ENCODE measurements around the gene EPS8L1.

EPS8L1 gene

DNA sequence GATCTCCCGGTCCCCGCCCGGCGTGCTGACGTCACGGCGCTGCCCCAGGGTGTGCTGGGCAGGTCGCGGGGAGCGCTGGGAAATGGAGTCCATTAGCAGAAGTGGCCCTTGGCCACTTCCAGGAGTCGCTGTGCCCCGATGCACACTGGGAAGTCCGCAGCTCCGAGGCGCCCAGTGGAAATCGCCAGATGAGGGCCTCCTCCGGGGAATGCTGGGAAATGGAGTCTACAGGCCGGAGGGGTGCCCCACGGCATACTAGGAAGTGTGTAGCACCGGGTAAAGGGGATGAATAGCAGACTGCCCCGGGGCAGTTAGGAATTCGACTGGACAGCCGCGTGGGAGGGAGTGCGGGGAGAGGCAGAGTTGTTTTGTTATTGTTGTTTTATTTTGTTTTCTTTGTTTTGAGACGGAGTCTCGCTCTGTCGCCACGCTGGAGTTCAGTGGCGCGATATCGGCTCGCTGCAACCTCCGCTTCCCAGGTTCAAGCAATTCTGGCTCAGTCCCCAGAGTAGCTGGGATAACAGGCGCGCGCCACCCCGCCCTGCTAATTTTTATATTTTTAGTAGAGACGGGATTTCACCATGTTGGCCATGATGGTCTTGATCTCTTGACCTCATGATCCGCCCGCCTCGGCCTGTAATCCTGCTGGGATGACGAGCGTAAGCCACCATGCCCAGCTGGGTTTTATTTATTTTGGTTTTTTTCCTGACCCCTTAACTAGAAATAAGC, 42.2 kb downstream of the EPS8L1 start:
- peak; percentile 97 for DNase-seq

DNA sequence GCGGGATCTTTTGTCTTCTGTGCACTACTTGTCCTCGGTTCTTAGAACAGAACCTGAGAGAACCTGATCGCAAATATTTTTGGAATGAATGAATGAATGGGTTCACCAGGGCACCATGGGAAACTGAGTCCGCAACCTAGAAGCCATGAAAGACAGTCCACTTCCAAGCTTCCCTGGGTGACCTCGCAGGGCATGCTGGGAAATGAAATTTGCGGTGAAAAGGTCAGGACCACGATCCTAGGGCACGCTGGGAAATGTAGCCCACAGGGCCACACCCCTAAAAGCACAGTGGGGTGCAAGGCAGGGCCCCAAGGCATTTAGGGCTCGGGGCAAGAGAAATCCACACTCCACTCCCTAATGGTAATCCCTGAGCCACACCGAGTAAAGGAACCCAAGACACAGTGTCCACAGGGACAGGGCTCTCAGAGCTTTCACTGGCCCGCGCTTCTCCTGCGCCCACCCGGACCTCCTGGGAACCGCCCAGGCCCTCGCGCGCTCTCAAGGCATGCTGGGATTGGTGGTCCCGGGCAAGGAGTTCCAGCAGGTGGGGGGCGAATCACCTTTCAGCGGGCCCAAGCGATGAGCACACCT, 42.8 kb downstream of the EPS8L1 start:
- DNase-seq = no peak

DNA sequence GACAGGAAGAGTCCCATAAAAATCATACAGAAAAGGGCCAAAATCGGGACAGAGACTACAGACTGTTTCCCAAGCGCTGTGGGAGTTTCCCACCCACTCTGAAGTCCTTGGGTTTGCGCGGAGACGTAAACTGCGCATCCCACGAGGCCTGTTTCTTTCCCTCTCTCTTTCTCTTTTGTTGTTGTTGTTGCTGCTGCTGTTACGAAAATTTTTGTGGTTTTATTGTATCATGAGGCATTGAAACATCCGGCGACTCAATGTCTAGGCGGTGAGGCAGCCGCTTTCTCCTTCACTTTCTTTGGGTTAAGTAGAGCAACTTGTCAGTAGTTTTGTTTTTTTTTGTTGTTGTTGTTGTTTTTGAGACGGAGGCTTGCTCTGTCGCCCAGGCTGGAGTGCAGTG, 43.4 kb downstream of the EPS8L1 start:
- DNase-seq = no peak

DNA sequence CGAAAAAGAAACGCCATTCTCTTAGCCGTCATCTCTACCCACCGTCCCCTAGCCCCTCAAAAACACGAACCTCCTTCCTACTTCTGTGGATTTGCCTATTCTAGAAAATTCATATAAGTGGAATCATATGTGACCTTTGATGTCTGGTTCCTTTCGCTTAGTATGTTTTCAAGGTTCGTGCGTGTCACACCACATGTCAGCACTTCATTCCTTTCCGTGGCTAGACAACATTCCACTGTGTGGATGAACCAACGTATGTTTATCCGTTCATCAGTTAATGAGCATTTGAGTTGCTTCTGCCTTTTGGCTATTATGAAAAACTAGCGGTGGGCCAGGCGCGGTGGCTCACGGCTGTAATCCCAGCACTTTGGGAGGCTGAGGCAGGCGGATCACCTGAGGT, 55.8 kb downstream of the EPS8L1 start:
- no peak for DNase-seq

DNA sequence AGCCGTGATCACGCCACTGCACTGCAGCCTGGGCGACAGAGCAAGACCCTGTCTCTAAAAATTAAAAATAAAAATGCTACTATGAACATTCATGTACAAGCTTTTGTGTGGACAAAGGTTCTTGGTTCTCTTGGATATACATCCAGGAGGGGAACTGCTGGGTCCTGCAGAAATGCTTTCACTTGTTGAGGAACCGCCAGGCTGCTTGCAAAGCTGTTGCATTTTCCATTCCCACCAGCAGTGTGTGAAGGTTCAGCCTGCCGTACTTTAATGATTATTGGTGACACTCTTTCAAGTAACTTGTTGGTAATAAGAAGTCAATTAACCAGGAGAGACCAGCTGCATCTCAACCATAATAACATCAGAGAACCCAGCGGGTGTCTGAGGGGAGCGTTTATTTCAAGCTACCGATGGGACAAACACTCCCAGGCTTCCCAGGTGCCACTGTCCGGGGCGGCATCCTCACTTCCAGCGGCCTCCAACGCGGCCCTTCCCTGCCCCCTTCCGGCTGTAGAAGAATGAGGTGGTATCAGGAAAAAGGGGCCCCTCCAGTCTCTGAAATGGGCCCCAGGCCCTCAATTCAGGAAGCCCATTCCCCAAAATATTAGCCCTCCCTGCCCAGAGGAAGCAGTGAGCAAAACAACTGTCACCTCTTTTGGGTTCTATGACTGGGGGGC, 56.9 kb downstream of the EPS8L1 start:
- no peak for DNase-seq

DNA sequence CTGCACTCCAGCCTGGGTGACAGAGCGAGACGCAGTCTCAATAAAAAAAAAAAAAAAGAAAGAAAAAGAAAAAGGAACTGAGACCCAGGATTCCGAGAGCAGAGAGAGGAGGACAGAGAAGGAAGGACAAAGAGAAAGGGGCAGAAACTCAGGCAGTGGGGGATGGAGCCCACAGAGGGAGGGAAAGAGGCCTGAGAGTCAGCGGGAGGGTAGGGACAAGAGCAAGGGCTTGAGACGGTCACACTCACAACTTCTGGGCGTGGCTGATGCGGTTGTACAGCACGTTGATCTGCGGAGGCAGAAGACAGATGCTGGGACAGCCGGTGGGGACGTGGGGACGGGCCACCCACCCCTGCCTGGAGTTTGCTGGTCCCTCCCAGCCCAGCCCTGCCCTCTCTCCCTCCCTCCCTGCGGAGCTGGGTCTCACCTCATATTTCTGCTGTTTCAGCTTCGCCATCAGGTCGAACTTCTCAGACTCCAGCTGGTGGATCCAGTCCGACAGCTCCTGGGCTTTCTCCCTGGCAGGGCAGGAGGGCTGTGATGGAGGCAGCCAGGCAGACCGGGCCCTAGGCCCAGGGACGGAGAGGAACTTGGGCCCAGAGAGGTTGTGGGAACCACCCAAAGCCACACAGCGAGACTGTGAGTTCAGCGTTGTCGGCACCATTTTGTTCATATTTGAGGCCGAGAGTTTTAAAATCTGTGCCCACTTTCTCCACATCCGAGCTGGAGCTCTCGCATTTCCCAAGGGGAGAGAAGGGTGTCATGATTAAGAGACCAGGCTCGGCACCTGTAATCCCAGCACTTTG, 58.2 kb downstream of the EPS8L1 start:
- no peak for DNase-seq

DNA sequence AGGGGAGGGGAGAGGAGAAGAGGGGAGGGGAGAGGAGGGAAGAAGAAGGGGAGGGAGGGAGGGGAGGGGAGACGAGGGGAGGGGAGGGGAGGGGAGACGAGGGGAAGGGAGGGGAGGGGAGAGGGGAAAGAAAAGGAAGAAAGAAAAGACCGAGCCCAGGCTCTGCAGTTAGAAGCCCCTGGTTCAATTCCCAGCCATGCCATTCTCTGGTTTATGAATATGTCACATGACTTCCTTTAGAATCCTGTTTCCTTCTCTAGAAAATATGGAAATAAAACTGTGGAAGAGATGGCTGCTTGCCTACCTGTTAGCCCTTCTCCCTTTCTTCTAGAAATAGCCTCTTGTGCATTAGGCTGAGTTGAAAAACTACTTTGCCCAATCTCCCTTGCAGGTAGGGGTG, 59.1 kb downstream of the EPS8L1 start:
- DNase-seq = no peak

DNA sequence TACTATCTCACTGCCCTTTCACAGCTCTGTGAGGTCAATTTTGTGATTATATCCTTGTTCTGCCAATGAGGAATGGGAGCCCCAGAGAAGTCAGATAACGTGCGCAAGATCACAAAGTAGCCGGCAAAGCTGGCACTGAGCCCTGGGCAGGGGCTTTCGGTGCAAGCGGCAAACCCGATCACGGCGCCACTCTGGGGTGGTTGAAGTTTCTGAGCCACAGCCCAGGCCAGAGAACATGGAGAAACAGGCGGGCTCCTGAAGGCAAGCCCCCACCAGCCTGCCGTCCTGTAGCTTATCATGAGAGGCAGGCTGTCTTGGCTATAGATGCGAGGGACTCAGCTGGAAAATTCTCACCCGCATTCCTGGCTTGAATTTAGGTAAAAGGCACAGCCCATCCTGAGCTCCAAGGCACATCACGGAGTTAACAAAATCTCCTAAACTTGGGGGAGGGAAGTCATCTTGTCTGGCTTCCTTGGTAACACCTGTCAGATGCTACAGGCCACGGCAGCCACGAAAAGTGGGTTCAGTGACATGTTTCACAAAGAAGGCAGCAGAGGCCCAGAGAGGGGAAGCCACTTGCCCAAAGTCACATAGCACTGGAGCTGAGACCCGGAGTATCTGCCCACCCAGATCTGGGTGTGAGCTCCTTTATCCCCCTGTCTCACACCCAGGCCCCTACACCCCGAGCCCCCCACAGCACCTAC, 60.9 kb downstream of the EPS8L1 start:
- DNase-seq = no peak

Measured in GDM1 (cell line).